ENCODE data around the gene FHL1. TPM values are rescaled to one million over a fixed set of nuclear protein-coding genes. Genes with fewer than 3 reads are reported as not detected.

FHL1 gene
- total and polyA plus RNA-seq, 2 of the 4 experiments (the other 2 are of a cell fraction), result 69.4 to 72.9 TPM

- no peak overlapping the region for H2BK120ac ChIP-seq (ENCODE audit: low read depth, low read length)
- in situ Hi-C loops (cut with MboI; ENCODE audit: low sequenced_read_pairs), result loop anchor here (5.0 kb wide), 1 partner anchor 175 kb away; no protein-coding TSS in a partner anchor
- no peak overlapping the region for H2AK9ac ChIP-seq (replicated peaks; ENCODE audit: low read depth, low read length, poor library complexity)
- H3K9ac ChIP-seq (ENCODE audit: low read depth, low read length), result no peak overlapping the region
- 94% methylated on average over 2 of the region's 4 CpGs; no CpG with 5 or more reads in 1 of the 2 experiments for WGBS, 2 experiments (ENCODE audit: extremely low coverage in 2 of 2, insufficient read length in 1 of 2)
- no peak overlapping the region for H3K27ac ChIP-seq (ENCODE audit: insufficient read depth, low read length)
- H4K91ac ChIP-seq (ENCODE audit: insufficient read depth, low read depth, low read length), result no peak overlapping the region
- no peaks in the 10 kb centered on the region for H3K9me3 ChIP-seq (ENCODE audit: control insufficient read depth, insufficient read depth, low read length)
- POLR2A ChIA-PET (ENCODE audit: unreplicated experiment), result no interaction called here
- DNase-seq (no peak), ATAC-seq (ENCODE audit: low read depth) (no peak)
- no peak overlapping the region for H3K4me2 ChIP-seq (ENCODE audit: low read depth, low read length)
- H3K27me3 ChIP-seq (ENCODE audit: control insufficient read depth, insufficient read depth, low read length), result no peaks in the 10 kb centered on the region; the same call in 1 of the 2 replicates
- H3K4me1 ChIP-seq (ENCODE audit: control insufficient read depth, insufficient read depth, low read length), result peaks cover 6% of the 10 kb centered on the region
- no peak overlapping the region for H3K56ac ChIP-seq (ENCODE audit: extremely low read depth, insufficient read depth, low read length)
- H3K79me1 ChIP-seq (ENCODE audit: low read depth in 1 of 2, low read length in 2 of 2), result no peaks in the 10 kb centered on the region
- no peak overlapping the region for H3K18ac ChIP-seq (ENCODE audit: low read depth, low read length)
- no peak overlapping the region for H3K23ac ChIP-seq (ENCODE audit: low read depth, low read length)
- H3K9me1 ChIP-seq (ENCODE audit: insufficient read depth, low read length), result no peaks in the 10 kb centered on the region; the same call in 1 of the 2 replicates
- H2BK20ac ChIP-seq (ENCODE audit: low read depth, low read length), result no peak overlapping the region
- H4K5ac ChIP-seq (ENCODE audit: low read depth, low read length), result no peak overlapping the region
- dilution Hi-C loops (cut with HindIII; ENCODE audit: low sequenced_read_pairs, unreplicated experiment), result no loop called here
- CTCF ChIA-PET, result no interaction called here
- no peak overlapping the region for H2AK5ac ChIP-seq (ENCODE audit: low read depth, low read length)
- no peak overlapping the region for H3K4me3 ChIP-seq (ENCODE audit: insufficient read depth, low read depth, low read length)
- no peak overlapping the region for H4K8ac ChIP-seq (ENCODE audit: low read depth in 2 of 2, low read length in 2 of 2)
- H2AFZ ChIP-seq (replicated peaks; ENCODE audit: low read length, poor library complexity), result no peak overlapping the region
- TF ChIP-seq CEBPB (IDR thresholded peaks at IDR 0.05; ENCODE audit: low read depth, low read length), result no peak
- no peak for TF ChIP-seq RCOR1 (IDR thresholded peaks at IDR 0.05; ENCODE audit: insufficient replicate concordance, low read length)
- peak overlapping the region; percentile 9; the same call in 1 of the 2 replicates for H3K4ac ChIP-seq (ENCODE audit: low read depth, low read length)
- peaks cover 31% of the 10 kb centered on the region for H3K36me3 ChIP-seq (ENCODE audit: control insufficient read depth, insufficient read depth, low read length)
- H4K20me1 ChIP-seq (ENCODE audit: insufficient read depth, low read length), result no peaks in the 10 kb centered on the region
- no peak overlapping the region for H2BK5ac ChIP-seq (ENCODE audit: low read depth, low read length, poor library complexity, severe bottlenecking)
- no peak overlapping the region for H2BK15ac ChIP-seq (ENCODE audit: low read depth, low read length)
- no TSS peak for BruUV-seq (replicated peaks)
- H3K14ac ChIP-seq (replicated peaks; ENCODE audit: low read depth, low read length), result no peak overlapping the region
- intact Hi-C loops (cut with micrococcal nuclease), result no loop called here
Observed at GRCh38 chrX:136207546-136207945, 60.2 kb downstream of the FHL1 start.
